ENCODE data around the gene FBXL4.

The FBXL4 gene

DNA sequence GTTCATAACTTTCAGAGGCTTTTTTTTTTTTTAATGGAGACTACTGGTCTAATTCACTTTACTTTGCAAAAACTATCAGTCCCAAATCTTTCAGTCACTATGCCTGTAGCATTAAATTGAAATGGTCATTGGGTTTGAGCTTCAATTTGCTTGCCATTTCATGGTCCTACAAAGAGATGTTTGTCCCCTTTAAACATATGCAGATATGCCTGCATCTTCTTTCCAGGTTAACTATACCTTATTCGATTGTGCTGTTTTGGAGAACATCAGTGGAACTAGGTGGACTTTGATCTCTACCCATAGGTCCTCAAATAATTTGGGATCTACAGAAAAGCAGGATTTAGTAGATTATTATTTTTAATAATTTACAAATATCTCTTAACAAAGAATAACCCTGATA, 108.8 kb downstream of the FBXL4 start:
- DNase-seq (ENCODE audit: low spot score) = no peak

DNA sequence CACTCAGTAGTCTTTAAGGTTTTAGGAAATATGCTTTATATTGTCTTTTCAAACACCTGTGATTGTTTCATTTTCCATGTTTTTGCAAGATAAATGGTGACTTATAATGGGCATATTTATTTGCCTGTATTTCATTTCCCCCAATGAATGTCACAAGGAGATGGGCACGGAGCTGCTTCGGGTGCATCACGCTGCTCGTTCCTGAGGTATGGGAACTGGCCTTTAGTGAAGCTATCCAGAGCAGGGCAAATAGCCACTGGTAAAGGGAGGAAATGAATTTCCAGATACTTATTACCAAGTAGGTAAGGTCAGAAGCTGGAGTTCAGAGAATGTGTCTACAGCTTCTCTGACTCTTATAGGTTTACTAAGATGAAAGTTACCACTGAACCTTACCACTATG, 109.7 kb downstream of the FBXL4 start:
- DNase-seq (ENCODE audit: low spot score) = no peak

DNA sequence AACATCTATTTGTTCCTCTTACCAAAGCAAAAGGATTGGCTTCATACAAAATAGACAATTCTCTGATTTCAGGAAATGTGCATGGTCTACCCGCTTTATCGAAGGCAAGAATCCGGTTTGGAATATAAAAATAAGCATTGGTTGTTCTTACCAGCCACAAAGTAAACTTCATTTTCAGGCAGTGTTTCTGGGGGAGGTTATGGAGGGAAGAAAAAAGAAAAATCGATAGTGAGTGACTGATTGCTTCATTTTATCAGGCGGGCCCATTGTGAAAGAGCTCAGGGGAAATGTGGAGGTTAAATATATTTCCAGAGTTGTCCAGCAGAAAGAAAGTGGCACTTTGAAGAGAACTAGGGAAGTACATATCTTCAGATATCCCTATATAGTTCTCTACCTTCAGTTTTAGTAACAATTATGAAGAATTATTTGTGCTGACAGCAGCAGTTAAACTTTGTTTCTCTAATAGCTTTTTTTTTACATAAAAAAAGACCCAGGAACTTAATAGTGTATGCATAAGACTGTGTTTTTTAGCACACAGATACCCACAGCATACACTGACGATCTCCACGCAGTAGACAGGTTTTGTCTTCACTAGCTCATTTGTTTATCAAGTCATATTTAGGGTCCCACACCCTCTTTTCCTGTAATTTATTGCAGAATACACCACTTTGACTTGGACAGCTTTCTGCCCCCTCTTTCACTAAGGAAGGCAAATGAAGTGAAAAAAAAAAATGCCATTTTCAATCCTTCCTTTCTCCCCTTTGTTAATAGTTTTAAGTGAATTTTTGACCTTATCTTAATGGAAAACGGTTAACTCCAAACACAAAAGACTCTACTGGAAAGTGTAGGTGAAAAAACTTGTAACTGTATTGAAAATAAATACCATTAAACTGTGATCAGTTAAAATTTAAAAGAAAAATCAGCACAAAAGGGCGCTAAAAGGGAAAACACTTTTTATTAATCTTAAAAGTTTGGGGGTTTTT, 110.5 kb downstream of the FBXL4 start:
- DNase-seq (ENCODE audit: low spot score) = no peak

DNA sequence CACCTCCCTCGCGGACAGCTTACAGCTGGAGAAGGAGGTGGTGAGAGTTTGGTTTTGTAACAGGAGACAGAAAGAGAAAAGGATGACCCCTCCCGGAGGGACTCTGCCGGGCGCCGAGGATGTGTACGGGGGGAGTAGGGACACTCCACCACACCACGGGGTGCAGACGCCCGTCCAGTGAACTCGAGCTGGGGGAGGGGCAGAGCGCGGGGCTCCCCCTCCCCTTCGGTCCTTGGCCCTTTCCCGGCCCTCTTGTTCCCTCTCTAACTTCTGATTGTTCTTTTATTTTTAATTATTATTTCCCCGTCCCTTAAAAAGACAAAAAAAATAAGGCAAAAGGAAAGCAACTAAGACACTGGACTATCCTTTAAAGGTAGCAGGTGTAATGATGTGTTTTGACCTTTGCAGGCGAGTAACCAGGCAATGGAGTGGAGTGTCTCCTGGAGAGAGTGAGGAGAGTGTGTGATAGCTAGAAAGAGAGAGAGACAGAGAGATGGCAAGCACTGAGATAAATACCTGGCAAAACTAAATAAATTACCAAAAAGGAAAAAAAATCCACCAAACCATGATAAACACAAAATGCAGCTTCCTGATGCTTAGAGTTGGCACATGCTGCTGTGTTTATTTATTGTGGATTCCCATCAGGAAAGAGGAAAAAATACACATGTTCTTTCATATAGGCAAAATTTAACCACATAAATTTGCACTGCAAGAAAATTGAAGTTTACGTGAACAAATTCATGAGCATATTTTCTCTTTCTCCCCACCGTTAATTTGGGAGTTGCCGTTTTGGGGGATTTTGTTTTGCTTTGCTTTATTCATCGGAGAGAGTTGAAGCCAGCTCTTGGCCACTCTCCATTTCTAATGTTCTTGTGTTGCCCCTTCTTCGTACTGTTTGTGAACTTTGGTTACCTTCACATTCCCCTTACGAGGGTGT, 111.5 kb downstream of the FBXL4 start:
- DNase-seq (ENCODE audit: low spot score) = no peak

DNA sequence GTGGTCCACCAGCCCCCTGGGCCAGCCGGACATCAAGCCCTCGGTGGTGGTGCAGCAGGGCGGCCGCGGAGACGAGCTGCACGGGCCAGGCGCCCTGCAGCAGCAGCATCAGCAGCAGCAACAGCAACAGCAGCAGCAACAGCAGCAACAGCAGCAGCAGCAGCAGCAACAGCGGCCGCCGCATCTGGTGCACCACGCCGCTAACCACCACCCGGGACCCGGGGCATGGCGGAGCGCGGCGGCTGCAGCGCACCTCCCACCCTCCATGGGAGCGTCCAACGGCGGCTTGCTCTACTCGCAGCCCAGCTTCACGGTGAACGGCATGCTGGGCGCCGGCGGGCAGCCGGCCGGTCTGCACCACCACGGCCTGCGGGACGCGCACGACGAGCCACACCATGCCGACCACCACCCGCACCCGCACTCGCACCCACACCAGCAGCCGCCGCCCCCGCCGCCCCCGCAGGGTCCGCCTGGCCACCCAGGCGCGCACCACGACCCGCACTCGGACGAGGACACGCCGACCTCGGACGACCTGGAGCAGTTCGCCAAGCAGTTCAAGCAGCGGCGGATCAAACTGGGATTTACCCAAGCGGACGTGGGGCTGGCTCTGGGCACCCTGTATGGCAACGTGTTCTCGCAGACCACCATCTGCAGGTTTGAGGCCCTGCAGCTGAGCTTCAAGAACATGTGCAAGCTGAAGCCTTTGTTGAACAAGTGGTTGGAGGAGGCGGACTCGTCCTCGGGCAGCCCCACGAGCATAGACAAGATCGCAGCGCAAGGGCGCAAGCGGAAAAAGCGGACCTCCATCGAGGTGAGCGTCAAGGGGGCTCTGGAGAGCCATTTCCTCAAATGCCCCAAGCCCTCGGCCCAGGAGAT, 112.4 kb downstream of the FBXL4 start:
- no peak for DNase-seq (ENCODE audit: low spot score)

DNA sequence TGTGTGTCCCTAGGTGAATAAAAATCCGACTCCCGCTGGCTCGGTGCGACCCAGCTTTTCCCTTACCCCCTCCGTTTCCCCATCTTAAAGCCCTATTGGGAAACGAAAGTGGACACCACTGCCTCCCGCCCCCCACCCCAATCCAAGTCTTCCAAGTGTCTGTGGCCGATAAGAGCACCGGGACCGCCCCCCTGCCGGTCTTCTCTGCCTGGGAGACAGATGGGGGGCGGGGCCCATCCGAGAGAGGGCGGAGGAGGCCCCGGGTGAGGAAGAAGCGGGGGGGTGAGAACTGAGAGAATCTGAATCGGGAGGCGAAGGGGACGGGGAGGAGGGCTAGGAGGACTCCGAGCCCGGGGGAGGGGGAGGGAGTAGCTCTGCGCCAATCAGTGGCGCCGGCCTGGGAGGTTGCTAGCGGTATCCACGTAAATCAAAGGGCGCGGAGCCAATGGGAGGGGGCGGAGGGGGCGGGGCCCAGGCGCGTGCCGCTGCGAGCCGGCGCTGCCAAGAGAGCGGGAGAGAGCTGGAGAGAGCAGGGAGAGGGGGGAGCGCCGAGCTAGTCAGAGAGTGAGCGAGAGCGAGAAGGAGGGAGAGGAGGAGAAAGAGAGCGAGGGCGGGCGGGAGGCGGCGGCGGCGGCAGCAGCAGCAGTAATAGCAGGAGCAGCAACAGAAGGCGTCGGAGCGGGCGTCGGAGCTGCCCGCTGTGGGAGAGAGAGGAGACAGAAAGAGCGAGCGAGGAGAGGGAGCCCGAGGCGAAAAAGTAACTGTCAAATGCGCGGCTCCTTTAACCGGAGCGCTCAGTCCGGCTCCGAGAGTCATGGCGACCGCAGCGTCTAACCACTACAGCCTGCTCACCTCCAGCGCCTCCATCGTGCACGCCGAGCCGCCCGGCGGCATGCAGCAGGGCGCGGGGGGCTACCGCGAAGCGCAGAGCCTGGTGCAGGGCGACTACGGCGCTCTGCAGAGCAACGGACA, 113.4 kb downstream of the FBXL4 start, which contains the start of gene POU3F2:
TSS of gene POU3F2 (plus strand) at position 515 of the 972 bp plus-strand sequence. CDS start at position 815, 300 bp downstream.
- peak; percentile 47 for DNase-seq (ENCODE audit: low spot score)

DNA sequence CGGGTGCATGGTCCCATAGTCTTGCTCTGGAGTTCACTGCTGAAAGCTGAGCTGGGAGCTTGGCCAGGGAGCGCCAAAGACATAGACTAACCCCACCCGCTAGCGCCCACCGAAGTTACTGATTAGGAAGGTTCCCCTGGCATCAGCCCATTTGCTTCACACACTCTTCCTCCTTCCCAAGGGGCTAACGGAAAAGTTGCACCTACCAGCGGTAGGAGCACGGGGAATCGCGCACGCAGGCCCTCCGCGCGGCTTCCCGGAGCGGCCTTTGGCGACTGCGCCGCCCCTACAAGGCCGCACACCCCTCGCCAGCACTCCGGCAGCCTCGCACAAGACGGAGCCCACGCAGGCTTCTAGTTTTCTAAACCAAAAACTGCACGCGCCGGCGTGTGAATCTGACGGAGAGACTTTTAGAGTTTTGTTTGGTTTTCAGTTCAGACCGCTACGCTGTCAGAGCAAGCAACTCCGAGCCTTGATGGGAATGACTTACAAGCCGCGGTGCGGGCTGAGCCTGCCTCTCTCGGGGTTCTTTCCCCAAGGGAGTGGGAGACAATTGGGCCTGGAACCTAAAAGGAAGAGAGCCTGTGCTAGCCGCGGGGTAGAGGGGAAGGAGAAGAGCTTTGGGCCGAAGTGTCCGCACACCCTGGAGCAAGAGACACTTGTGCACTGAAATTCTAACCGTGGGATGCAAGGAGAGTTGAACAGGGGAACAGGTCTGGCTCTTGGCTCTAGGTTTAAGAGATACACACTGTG, 114.3 kb downstream of the FBXL4 start:
- DNase-seq (ENCODE audit: low spot score) = no peak

DNA sequence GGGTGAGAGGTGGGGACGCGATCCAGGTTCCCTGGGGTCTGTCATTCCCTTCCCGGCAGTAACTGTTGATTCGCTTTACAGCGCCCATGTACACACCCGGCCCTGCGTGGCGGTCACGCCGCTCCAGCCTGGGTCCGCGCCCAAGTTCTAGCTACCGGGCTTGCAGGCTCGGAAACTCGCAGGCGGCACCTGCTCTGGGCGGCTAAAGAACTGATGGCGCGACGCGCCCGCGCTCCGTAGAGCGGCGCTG, 114.8 kb downstream of the FBXL4 start:
- DNase-seq (ENCODE audit: low spot score) = no peak

DNA sequence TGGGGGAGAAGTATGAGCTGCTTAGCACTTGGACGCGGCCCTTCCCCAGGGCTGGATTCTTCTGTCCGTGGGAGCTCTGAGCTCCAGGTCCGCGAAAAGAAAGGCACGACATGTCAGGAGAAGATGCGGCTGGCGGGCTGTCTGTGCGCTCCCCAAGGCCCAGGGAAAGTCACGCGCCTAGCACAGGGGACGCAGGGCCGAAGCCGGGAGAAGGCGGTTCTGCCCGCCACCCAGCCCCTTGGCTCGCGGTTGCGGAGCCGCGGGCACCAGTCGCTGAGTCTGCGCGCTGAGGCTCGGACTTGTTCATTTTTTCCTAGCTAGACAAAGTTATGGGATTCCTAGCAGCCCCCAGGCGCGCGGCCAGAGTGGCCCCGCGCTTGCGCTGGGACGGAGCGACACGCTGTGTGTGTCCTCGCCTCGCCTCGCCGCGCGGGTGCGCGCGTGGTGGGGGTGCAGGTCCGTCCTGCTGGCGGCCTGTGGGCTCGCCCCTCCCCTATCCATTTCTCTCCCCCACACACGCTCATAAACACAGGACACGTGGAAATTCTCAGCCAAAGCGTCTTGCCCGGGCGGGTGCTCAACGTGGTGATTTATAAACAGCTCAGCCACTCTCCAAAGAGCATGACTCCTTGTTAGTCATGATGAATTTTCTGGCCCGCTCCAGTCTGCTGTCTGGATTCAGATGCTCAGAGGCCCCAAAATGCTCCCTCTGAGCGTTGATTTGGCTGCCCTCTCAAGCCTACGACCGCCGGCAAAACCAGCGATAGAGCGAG, 115.3 kb downstream of the FBXL4 start:
- DNase-seq (ENCODE audit: low spot score) = no peak

DNA sequence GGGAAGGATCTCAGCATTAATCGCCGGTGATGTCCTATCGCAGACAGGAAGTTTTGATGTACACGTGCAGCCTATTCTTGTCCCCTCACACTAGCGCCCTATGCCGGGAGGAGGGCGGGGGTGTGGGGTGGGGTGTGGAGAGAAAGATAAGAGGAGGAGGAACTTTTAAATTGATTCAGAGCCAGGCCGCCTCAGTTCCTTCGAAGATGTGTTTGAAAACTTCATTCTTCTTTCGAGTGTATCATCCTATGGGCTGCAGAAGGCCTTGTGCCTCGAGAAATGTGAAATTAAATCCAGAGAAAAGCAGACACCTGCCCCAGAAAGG, 115.8 kb downstream of the FBXL4 start:
- no peak for DNase-seq (ENCODE audit: low spot score)

DNA sequence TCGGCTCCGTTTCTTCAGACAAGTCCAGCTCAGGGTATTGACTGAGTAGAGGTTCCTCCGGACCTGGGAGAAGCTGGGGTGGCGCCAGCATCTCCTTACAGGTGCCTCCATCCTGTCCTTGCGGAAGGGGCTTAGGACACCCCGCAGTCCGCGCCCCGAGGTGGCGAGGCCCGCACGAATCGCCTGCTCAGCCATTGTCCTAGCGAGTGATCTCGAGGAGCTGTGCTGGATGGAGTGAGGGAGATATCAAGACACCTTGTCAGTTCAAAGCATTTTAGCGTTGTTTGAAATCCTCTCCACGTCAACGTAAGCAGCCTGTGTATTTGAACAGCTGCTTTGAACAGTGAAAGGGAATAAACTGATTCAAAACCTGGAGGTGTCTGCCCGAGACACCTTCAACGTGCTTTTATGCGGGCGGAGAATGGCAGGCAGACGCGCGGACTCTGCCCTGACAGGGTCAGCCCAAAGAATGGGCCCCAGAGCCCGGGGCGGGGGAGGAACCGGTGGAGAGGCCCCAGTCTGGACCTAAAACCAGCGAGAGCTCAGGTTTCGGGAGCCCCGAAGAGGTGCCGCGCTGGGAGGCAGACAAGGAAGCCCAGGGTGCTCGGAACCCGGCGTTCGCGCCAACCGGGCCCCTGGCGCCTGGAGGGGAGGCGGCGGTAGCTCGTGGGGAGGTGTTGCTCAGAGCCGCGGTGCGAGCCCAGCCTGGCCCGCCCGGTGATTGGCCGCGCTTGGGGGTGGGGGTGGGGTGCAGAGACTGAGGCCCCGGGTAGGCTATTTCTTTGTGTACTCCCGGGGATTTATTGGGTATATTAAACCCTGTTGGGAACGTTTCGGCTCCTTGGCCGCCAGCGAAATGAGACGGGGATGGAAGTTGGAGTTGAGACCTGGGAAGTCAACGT, 116.4 kb downstream of the FBXL4 start:
- DNase-seq (ENCODE audit: low spot score) = no peak

DNA sequence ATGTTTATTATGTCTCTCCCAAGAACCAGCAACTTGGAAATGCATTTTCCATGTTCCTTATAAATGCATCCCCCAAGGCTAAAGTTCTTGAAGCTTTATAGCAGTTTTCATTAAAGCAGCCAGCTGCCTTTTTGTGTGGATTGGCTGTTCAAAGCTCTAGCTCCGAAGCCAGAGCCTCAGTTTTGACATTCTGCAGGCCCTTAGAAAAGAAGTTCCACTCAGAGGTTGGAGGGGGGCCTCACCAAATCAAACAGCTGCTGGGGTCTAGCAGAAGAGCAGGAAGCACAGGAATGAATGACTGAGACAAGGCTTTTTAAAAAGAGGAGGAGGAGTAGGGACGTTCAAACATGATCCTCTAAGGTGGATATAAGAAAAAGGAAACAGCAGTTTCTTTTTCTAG, 117.6 kb downstream of the FBXL4 start:
- DNase-seq (ENCODE audit: low spot score) = no peak

DNA sequence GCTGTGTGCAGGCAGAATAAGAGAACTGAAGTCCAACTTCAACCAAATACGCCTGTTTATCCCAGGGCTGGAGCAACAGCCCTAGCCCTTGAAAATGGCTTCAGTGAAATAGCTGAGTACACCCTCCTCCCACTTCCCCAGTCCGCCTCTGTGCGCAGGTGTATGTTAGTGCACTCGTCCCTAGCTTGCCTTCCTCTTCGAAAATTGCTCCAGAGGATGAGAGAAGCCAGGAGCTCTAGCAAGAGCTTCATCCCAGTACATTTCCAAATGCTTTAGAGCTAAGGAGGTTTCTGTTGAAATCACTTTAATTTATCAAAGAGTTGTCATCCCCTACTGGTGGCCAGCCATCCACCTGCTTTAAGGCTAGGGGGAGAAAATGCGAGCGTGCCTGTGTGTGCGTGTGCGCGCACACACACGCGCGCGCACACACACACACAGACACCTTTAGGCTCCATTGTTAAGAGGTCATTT, 118.8 kb downstream of the FBXL4 start:
- no peak for DNase-seq (ENCODE audit: low spot score)

DNA sequence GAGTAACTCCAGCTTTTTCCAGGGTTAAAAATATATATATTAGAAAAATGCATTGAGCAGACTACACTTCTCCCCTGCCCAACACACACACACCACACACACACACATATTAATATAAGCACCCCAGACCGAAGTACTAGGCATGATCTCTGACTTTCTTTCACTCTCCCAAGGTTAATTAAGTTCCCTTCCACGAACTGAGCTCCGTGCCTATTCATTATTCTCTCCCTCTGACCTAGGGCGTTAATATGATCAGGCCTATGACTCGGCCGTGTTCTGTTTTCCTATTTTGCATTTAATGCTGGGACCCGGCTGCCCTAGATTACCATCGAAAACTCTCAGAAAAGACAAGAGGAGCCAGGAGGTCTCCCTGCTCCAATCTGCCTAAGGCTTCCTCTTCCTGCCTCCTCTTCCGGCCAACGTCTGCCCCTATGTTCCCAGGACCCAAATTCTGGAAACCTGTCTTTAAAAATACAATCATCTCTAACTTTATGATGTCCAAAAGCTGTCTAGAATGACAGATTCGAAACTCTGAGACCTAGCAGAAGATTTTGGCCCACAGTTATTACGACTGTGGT, 119.4 kb downstream of the FBXL4 start:
- DNase-seq (ENCODE audit: low spot score) = no peak

DNA sequence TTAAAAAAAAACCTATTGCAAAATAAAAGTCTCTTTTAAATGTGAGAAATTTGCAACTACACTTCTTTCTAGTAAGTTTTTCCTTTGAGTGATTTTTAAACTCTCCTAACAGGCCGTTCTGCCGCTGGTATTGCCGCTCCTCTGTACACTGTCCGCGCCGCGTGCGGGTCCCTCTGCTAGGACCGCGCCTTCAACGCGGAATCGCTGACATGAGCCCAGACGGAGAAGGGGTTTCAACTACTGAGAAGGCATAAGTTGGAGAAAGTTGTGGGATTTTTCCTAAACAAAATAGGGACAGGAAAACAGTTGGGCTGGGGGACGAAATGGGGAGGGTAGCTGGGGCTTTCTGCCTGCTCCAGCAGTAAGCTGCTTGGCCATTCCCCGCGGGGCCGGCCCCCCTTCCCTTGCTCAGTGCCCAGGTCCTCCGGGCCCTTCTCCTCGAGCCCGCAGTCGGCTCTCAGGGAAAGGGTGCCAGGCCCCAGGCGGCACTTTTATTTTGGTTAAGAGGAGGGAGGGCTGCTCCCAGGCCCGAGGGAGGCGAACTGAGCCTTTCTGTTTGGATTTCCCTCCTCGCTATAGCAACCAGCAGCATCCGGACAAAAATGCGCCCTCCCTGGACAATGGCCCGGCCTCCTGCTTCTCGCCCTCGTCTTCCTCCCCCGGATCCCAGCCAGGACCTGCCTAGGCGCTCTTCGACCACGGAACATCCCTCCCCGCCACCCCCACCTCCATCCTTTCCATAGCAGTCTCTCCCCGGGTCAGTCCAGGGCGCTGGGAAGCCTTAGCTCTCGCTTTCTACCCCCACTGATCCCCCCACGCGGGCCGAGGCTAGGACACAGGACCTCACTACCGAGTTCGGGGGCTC, 120.2 kb downstream of the FBXL4 start:
- DNase-seq (ENCODE audit: low spot score) = no peak

DNA sequence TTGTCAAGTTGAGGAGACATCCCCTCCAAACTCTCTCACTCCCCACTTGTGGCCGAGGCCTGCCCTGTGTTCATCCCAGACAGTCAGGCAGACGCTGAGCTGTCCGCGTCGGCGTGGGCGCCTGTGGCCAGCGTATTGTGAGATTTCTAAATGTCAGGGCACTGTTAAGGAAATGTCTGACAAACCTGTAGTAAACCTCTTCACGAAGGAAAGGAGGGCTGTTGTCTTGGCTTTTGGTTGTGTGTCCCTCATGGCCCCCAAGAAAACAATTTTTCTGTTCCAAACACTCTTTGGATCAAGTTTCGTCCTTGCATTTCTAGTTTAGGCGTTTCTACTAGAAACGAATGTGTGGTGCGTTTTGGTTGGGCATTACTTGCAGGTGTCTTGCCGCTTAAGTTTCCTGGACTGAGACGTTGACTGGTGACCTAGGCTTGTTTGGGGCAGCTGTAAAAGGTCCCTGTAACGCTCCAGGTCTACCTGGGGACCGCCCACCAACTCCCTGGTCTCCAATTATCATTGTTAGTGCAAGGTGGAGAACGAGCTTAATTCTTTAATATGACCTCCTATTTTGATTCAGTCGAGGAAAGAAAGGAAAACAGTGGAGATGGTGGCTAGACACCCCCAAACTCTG, 122.0 kb downstream of the FBXL4 start:
- no peak for DNase-seq (ENCODE audit: low spot score)
